ENCODE results near the gene TUBD1.
"Not testable (repeated sequence)": the region's sequence is repeated elsewhere in the genome, so short reads cannot be mapped to it uniquely, and the experiment has no call there.

TUBD1 gene, protein sequence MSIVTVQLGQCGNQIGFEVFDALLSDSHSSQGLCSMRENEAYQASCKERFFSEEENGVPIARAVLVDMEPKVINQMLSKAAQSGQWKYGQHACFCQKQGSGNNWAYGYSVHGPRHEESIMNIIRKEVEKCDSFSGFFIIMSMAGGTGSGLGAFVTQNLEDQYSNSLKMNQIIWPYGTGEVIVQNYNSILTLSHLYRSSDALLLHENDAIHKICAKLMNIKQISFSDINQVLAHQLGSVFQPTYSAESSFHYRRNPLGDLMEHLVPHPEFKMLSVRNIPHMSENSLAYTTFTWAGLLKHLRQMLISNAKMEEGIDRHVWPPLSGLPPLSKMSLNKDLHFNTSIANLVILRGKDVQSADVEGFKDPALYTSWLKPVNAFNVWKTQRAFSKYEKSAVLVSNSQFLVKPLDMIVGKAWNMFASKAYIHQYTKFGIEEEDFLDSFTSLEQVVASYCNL

DNA sequence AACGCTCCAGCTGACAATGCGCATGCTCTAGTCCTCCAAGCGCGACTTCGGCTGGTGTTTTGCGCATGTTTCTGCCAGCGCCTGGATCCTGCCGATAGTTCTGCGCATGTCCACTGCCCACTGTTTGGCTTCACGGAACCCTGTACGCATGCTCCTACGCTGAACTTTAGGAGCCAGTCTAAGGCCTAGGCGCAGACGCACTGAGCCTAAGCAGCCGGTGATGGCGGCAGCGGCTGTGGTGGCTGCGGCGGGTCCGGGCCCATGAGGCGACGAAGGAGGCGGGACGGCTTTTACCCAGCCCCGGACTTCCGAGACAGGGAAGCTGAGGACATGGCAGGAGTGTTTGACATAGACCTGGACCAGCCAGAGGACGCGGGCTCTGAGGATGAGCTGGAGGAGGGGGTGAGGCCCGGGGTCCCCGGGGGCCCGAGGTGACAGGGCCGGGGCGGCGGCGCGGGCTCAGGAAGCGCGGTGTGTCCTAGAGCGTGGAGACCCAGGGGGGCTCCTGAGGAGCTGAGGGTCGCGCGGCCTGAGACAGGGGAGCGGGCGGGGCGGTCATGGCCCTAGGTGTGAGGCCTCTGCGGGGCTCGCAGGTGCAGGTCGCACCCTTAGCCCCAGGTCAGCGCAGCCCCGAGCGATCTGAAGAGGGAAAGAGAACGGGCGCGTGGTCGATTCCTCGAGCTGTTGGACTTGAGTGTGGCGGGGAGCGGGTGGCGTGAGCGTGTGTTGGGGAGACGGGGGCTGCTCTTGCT, at the start of gene TUBD1, which contains the start of gene RPS6KB1:
Gene TUBD1, minus strand, starts transcription at position 20 of the 752 bp plus-strand sequence. CDS start 1,941 bp downstream, outside the sequence.
Gene RPS6KB1, plus strand, starts transcription at position 198 of the 752 bp plus-strand sequence. Its CDS starts 64 bp downstream, at position 262.
- FAIRE-seq (no peak), DNase-seq (ENCODE audit: low spot score) (peak; percentile 99)

DNA sequence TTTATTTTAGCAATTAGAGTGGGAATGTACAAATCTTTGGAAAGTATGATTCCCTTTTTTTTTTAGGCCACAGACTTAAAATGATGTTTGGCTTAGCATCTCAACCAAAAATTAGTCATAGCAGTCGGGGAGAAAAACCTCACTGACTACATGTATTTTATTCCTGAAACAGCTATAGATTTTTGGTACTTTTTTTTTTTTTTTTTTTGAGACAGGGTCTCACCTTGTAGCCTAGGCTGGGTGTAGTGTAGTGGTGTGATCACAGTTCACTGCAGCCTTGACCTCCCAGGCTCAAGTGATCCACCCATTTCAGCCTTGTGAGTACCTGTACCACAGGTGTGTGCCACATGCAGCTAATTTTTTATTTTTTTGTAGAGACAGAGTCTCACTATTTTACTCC, 48.4 kb upstream of the TUBD1 start:
- no peak for FAIRE-seq

DNA sequence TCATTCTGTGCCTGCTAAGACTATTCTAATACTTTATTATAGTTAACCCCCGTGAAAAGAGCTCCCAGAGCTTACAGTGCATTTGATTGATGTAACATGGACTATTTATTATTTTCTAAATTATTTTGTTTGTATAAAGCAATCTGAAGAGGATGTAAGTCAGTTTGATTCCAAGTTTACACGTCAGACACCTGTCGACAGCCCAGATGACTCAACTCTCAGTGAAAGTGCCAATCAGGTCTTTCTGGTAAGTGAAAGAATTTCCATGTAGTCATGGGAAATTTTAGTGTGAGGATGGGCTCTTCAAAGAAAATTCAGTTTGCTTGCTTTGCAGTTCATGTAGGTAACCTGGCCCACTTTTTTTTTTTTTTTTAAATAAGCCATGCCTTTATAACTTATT, 48.0 kb upstream of the TUBD1 start:
- FAIRE-seq; DNase-seq (ENCODE audit: low spot score): not testable (repeated sequence)

More for the DNA sequence above, 48.4 kb upstream of the TUBD1 start:
- no peak for DNase-seq (ENCODE audit: low spot score)

DNA sequence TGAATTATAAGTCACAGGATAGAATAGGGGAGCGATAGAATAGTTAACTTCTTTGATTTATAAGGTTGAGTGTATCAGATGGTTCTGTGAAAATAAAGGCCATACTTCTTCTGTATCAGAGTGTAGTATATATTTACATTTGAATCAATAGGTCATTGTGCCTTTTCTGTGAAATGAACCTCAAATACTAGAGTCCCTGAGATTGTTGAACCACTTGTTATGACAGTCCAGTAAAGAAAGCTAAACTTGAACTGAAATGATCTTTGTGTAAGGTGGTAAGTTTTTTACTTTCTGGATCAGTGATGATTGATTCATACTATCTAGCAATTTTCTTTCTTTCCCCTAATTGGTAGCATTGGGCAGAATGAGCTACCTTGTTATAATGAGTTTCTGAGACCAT, 40.6 kb upstream of the TUBD1 start:
- not testable (repeated sequence) for DNase-seq (ENCODE audit: low spot score); FAIRE-seq

DNA sequence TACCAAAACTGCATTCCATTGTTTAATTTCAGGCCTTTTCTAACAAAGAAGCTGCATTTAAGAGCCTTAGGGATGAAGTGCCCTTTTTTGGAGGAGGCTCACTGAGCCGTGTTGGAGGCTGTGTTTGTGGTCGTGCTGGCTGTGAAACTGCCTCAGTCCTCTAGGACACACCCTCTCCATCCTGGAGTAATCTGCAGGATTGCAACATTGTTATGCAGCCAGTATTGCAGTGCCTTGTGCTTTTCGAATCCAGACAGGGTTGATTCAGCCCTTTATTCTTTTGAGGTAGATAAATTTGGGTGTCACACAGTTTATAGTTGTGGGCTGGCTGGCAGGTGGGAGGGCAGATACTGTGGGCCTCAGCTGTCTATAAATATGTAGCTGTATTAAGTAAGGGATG, 38.0 kb upstream of the TUBD1 start:
- not testable (repeated sequence) for FAIRE-seq; DNase-seq (ENCODE audit: low spot score)

DNA sequence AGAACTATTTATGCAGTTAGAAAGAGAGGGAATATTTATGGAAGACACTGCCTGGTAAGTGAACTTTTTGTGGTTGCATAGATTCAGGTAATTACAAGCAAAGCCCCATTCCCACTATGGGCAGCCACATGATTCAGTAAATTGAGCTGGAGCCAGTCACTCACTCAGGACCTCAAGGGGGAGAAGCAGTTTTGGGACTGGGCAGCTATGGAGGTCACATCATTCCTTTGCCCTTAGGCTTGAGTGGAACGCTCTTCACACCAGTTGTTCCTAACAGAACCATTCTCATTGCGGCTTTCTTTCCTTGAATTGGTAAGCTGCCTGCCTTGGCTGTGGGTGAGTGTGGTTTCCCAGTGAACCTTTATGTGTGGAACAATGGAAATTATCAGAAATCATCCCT, 37.4 kb upstream of the TUBD1 start:
- not testable (repeated sequence) for FAIRE-seq; DNase-seq (ENCODE audit: low spot score)

DNA sequence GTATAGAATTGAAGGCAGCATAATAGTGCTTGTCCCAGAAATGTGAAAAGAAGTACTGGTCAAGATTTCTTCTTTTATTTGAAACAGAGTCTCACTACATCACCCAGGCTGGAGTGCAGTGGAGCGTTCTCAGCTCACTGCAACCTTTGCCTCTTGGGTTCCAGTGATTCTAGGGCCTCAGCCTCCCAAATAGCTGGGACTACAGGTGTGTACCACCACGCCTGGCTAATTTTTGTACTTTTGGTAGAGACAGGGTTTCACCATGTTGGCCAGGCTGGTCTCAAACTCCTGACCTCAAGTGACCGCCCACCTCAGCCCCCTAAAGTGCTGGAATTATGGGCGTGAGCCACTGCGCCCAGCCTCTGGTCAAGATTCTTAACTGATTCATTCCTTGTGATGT, 27.9 kb upstream of the TUBD1 start:
- not testable (repeated sequence) for DNase-seq (ENCODE audit: low spot score); FAIRE-seq

DNA sequence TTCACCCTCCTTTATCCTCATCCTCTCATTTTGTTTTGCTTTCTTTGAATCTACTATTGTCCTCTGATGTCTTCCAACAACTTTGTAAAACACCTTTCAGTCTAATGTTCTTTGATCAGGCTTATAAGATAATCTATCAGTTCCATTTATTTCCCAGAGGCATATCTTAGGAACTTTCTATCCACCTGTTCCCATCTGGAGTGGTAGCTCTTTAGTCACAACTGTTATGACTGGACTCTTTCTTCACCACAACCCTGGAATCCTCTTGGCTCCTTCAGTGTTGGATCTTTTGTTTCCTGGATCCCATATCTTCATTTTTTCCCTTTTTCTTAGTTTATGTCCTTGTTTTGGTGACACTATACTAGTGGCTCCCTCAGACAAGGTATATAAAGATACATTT, 23.7 kb upstream of the TUBD1 start:
- DNase-seq (ENCODE audit: low spot score): no peak
- no peak for FAIRE-seq

DNA sequence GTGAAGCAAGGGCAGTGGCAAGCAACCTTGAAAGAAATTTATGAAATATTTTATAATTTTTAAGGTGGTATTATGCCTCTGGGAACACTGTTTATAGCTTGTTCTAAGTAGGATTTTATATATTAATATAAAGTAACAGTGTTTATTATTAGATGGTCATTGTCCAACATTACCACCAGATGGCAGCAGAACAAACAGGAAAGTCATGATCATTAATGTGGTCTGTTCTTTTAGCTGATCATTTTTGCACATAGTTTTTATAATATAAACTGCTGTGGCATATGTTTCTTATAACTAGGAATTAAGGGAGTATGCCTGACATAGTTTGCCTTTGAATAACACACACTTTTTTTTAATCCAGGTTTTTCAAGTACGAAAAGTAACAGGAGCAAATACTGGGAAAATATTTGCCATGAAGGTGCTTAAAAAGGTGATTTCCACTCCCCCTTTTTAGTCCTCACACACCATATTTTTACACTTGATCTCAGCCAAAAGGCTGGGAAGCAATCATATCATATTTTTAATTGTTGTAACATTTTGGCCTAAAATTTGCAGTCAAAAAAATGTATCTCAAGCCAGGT, 21.6 kb upstream of the TUBD1 start:
- peak; percentile 89 for FAIRE-seq
- DNase-seq (ENCODE audit: low spot score): peak; percentile 52

DNA sequence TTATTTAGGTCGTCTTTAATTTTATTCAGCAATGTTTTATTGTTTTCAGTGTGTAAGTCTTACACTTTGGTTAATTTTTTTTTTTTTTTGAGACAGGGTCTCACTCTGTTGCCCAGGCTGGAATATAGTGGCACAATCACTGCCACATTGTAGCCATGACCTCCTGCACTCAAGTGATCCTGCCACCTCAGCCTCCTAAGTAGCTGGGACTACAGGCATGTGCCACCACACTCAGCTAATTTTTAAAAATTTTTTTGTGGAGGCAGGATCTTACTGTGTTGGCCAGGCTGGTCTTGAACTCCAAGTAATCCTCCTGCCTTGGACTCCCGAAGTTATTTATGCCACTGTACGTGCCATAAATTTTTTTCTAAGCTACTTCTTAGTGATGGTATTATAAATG, 14.7 kb upstream of the TUBD1 start:
- no peak for DNase-seq (ENCODE audit: low spot score)
- no peak for FAIRE-seq

DNA sequence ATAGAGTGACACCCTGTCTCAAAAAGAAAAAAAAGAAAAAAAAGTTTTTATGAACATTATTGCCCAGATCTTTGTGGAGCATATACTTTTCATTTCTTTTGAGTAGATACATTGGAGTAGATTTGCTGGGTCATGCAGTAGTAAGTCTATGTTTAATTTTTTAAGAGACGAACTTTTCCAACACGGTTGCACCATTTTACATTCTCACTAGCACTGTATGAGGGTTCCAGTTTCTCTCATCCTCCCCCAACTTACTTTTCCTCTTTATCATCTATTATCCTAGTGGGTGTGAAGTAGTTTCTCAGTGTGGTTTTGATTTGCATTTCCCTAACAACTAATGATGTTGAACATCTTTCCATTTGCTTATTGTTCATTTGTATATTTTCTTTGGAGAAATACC, 10.7 kb upstream of the TUBD1 start:
- FAIRE-seq (no peak), DNase-seq (ENCODE audit: low spot score) (no peak)

DNA sequence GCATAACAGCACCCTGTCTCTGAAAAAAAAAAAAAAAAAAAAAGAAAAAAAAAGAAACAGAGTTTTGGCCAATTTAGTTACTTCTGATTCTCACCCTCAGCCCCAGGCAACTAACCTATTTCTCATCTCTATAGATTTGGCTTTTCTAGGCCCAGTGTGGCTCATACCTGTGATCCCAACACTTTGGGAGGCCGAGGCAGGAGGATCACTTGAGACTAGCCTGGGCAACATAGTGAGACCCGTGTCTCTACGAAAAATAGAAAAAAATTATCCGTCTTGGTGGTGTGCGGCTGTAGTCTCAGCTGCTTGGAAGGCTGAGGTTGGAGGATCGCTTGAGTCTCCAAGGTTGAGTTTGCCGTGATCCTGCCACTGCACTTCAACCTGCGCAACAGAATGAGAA, 8.9 kb upstream of the TUBD1 start:
- DNase-seq (ENCODE audit: low spot score) (no peak), FAIRE-seq (no peak)

DNA sequence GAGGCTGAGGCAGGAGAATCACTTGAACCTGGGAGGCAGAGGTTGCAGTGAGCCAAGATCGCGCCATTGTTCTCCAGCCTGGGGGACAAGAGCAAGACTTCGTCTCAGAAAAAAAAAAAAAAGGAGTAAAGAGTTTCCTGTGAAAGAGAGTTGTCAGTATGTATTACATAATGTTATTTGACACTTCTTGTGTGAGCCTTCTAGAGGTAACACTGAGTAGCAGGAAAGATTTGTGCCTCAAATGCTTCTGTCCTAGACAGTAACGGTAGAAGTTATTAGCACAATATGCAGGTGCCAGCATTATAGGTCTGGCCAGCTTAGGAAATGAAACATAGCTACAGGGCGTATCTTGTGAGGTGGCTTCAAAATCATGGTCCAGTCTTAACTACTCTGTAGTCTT, 6.4 kb upstream of the TUBD1 start:
- no peak for FAIRE-seq
- no peak for DNase-seq (ENCODE audit: low spot score)

DNA sequence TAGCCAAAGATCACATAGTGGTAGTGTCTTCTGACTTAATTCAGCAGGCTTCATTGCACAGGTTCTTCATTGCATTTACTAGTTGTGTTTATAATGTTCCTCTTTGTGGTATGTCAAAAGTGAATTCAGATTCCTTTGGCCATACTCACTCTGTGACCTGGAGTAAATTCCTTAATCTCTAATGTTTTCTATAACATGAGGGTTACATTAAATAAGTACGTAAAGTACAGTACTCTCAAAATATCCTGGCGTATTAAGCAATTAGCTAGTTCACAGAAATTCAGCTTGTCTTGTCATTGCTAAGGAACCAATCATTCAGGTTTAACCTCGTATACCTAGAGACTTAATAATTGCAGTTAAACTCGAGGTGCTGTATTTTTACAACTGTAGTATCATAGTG, 4.3 kb upstream of the TUBD1 start:
- no peak for DNase-seq (ENCODE audit: low spot score)
- no peak for FAIRE-seq

DNA sequence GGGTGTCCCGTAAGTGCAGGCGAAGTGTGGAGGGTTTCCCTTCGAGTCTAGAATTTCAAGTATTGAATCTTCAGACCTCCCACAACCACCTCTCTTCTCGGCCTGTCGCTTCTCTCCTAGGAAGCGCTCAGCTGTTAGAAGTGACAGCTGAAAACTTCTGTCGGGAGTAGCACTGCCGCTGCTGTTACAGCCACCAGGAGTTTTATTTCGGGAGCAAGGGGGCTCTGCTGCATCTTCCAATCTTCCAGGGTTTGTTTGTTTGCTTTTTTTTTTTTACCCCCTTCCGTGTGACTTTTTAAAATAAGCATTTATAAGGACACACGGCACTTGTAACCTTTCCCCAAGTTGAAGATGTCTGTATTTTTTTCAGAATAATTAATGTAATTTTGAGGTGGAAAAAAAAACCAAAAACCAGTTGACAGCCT, 945 bp upstream of the TUBD1 start:
- DNase-seq (ENCODE audit: low spot score) (no peak), FAIRE-seq (no peak)

DNA sequence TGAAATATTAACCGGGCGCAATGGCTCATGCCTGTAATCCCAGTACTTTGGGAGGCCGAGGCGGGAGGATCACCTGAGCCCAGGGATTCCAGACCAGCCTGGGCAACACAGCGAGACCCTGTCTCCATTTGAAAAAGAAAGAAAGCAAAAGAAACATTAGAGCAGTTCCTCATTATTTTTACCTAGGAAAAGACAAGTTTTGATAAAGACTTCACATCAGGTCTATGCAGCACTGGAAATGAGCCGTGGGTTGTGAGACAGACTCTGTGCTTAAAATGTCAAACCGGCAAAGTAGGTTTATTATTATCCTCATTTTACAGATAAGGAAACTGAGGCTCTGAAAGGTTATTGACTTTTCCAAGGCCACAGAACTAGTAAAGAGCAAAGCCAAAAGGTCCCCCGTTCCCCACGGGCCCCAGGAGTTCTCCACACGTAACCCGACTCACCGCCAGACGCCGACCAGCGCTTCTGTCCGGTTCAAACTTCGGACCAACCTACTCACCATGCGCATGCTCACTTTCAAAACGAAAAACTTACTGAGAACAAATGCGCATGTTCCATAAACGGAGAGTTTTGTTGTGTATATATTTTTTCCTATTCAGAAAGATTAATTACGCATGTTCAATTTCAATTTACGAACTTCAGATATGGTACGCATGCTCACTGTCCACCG, 356 bp downstream of the TUBD1 start:
- DNase-seq (ENCODE audit: low spot score) (no peak), FAIRE-seq (peak; percentile 90)

DNA sequence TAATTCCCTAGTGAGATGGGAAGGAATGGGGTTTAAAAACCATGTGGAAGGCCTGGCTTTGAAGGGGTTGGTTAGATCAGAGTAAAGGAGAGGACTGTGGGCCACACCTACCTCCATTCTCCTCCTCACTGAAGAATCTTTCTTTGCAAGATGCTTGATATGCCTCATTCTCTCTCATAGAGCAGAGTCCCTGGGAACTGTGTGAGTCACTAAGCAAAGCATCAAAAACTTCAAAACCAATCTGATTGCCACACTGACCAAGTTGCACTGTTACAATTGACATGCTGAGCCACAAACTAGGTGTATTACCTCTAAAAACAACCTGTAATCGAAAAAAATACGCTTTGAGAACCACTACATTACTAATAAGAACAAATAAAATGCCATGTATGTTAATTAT, 2.0 kb downstream of the TUBD1 start:
- DNase-seq (ENCODE audit: low spot score) (no peak), FAIRE-seq (no peak)

DNA sequence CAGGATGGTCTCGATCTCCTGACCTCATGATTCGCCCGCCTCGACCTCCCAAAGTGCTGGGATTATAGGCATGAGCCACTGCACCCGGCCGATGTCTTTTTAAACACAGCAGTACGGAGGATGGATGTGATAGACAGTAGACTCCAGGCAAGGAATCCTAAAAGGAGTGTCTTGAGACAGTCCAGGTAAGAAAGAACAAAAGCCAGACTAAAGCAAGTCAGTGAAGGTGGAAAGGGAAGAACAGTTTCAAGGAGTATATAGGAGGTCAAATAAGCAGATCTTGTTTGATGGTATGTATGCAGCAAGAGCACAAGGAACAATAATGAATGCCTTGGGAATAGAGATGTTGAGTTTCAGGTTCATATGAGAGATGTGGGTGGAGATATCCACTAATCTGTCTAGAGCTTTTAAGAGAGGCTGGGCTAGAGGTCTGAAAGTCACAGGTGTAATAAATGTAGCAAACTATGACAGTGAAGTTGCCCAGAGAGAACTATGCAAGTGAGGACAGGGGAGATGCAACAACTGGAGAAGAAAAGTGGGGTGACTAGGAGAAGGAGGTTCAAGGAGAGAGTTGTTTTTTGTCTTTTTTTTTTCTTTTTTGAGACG, 4.5 kb downstream of the TUBD1 start:
- no peak for FAIRE-seq
- no peak for DNase-seq (ENCODE audit: low spot score)

DNA sequence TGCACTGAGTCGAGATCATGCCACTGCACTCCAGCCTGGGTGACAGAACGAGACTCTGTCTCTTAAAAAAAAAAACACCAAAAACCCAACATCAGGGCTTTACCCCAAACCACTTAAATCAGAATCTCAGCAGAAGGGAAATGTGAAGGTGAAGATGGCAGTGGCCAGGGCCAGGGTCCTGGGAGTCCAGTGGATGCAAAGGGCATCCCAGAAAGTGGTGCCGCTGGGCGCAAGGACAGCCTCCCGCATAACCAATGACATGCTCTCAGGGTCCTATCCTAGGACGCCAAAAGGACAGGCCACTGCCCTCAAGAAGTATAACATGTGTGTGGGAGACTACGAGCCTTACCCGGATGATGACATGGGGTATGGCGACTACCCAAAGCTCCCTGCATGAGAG, 7.9 kb downstream of the TUBD1 start:
- DNase-seq (ENCODE audit: low spot score) (no peak), FAIRE-seq (no peak)

DNA sequence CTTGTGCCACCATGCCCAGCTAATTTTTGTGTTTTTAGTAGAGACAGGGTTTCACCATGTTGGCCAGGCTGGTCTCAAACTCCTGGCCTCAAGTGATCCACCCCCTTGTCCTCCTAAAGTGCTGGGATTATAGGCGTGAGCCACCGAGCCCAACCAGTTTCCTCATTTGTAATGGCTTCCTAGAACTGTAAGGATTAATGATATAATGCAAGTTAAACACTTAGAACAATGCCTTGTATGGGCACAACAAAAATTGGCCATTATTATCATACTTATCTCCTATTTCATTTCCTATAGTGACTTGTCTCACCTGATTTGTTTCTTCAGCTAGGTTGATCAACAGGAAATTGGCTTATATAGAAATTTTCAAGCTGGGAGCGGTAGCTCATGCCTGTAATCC, 14.1 kb downstream of the TUBD1 start:
- FAIRE-seq (no peak), DNase-seq (ENCODE audit: low spot score) (no peak)

DNA sequence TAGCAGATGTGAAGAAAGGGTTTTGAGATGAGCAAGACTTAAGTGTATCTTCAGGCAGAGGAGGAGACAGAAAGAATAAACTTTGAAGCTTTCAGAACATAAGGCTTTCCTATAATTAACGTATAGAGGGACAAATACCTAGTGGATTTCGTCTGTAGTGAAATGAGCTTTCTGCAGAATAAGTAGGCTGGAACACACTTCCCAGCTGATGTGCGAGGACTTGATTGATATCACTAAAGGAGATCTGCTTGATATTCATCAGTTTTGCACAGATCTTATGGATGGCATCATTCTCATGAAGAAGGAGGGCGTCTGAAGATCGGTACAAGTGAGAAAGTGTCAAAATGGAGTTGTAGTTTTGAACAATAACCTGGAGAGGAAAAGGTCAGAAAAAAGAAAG, 14.8 kb downstream of the TUBD1 start:
- no peak for DNase-seq (ENCODE audit: low spot score)
- no peak for FAIRE-seq
